SK-N-SH (cell line): ENCODE data around the gene IL17RB. TPM values are rescaled to one million over a fixed set of nuclear protein-coding genes. Genes with fewer than 3 reads are reported as not detected.
A peak's percentile ranks its signal among the peaks of the same experiment; 100 is the strongest.

ENCODE experiments used
- CTCF ChIA-PET: fragments of 300-600, 350-600 bp; formaldehyde crosslinking; extraction: SDS; loops from one replicate; lab custom pipeline; 2021; lab: Yijun Ruan, JAX
- POLR2A ChIA-PET: fragments of 350-600 bp; sonication (Branson Sonifier 250); formaldehyde crosslinking; extraction: SDS; loops from one replicate; lab custom pipeline; 2020; ENCODE audit warnings: antibody characterized with exemption, inconsistent platforms; lab: Yijun Ruan, JAX
- DNase-seq: peaks from one replicate; pipeline ENCODE4 v3.0.0; 2012
- H2AFZ ChIP-seq: fragments of 200-600 bp; sonication (generic); 2 replicates; pipeline ENCODE4 v1.8.1; 2016; ENCODE audit warnings: antibody characterized with exemption, mild to moderate bottlenecking, low read depth
- H3F3A ChIP-seq: fragments of 200-600 bp; sonication (generic); replicated peaks from 2 replicates; pipeline ENCODE3; 2016; ENCODE audit warnings: antibody characterized with exemption, mild to moderate bottlenecking; ENCODE audit not compliant: insufficient read depth
- H3K27ac ChIP-seq, 2 experiments: fragments of 200-500 bp in 1 of 2; fragments of 200-600 bp in 1 of 2; sonication (Bioruptor generic) in 1 of 2; sonication (generic), shearing (Covaris generic) in 1 of 2; 2 replicates each; pipeline versions ENCODE4 v1.5.1 to v1.6.1; 2014 to 2016; ENCODE audit warnings: low read depth in 2 of 2, inconsistent platforms in 1 of 2, low read length in 1 of 2, mild to moderate bottlenecking in 1 of 2, mixed read lengths in 1 of 2
- H3K27me3 ChIP-seq: fragments of 200-600 bp; sonication (generic), shearing (Covaris generic); 2 replicates; pipeline ENCODE4 v1.6.1; 2016; ENCODE audit warnings: mixed run types; ENCODE audit not compliant: insufficient read depth
- H3K36me3 ChIP-seq, 2 experiments: fragments of 200-500 bp in 1 of 2; fragments of 200-600 bp in 1 of 2; sonication (Bioruptor generic) in 1 of 2; sonication (generic) in 1 of 2; replicated peaks in 1 of 2; 2 replicates each; pipeline versions ENCODE3 to v1.5.1; 2014 to 2016; ENCODE audit warnings: low read length in 1 of 2, mild to moderate bottlenecking in 1 of 2; ENCODE audit not compliant: insufficient read depth in 2 of 2, control insufficient read depth in 1 of 2
- H3K4me1 ChIP-seq, 2 experiments: fragments of 200-500 bp in 1 of 2; fragments of 200-600 bp in 1 of 2; sonication (Bioruptor generic) in 1 of 2; sonication (generic), shearing (Covaris generic) in 1 of 2; 2 replicates each; pipeline versions ENCODE4 v1.5.1 to v1.6.1; 2014 to 2016; ENCODE audit warnings: low read depth in 1 of 2, low read length in 1 of 2, mixed run types in 1 of 2; ENCODE audit not compliant: insufficient read depth in 2 of 2, control insufficient read depth in 1 of 2
- H3K4me2 ChIP-seq: fragments of 200-600 bp; sonication (generic), shearing (Covaris generic); 2 replicates; pipeline ENCODE4 v1.6.1; 2017; ENCODE audit warnings: mixed run types
- H3K4me3 ChIP-seq, 2 experiments: fragments of 200-500 bp in 1 of 2; fragments of 200-600 bp in 1 of 2; sonication (Bioruptor generic) in 1 of 2; sonication (generic), shearing (Covaris generic) in 1 of 2; 2 replicates each; pipeline versions ENCODE4 v1.5.1 to v1.8.1; 2014 to 2016; ENCODE audit warnings: low read depth in 2 of 2, inconsistent platforms in 1 of 2, low read length in 1 of 2, mild to moderate bottlenecking in 1 of 2, mixed read lengths in 1 of 2, moderate library complexity in 1 of 2
- H3K79me2 ChIP-seq: fragments of 200-600 bp; sonication (generic); 2 replicates; pipeline ENCODE4 v1.8.1; 2017; ENCODE audit warnings: mild to moderate bottlenecking; ENCODE audit not compliant: insufficient read depth
- H3K9ac ChIP-seq: fragments of 200-600 bp; sonication (generic); 2 replicates; pipeline ENCODE4 v1.6.1; 2017; ENCODE audit warnings: mixed run types
- H3K9me2 ChIP-seq: fragments of 200-600 bp; sonication (generic); 2 replicates; pipeline ENCODE4 v1.6.1; 2017; ENCODE audit warnings: mixed run types
- H3K9me3 ChIP-seq: fragments of 200-600 bp; sonication (generic); 2 replicates; pipeline ENCODE4 v1.6.1; 2017; ENCODE audit warnings: mixed run types, mild to moderate bottlenecking, moderate library complexity
- H4K20me1 ChIP-seq: fragments of 200-600 bp; sonication (generic); 2 replicates; pipeline ENCODE4 v1.6.1; 2017; ENCODE audit warnings: mild to moderate bottlenecking, mixed run types; ENCODE audit not compliant: insufficient read depth
- CTCF ChIP-seq: fragments of 200-600 bp; sonication (generic); IDR thresholded peaks from 2 replicates; pipeline ENCODE4 v1.6.1; 2017; ENCODE audit warnings: antibody characterized with exemption, mild to moderate bottlenecking, moderate library complexity
- ELF1 ChIP-seq: IDR thresholded peaks from 2 replicates; pipeline ENCODE4 v1.4.0; 2012
- GATA2 ChIP-seq: sonication (generic); formaldehyde crosslinking; IDR thresholded peaks from 2 replicates; pipeline ENCODE4 v1.5.0; 2020; ENCODE audit warnings: mild to moderate bottlenecking, missing genetic modification reagents
- IRF3 ChIP-seq: fragments of 150-350 bp; IDR thresholded peaks from 2 replicates; pipeline ENCODE4 v1.6.1; 2016; ENCODE audit warnings: mild to moderate bottlenecking, low read depth, low read length
- MAX ChIP-seq: IDR thresholded peaks from 2 replicates; pipeline ENCODE4 v1.4.0; 2012; ENCODE audit warnings: low read depth
- RAD21 ChIP-seq: IDR thresholded peaks from 2 replicates; pipeline ENCODE4 v1.6.1; 2012; ENCODE audit warnings: mild to moderate bottlenecking, low read length
- RCOR1 ChIP-seq: fragments of 150-350 bp; IDR thresholded peaks from 2 replicates; pipeline ENCODE4 v1.6.1; 2017; ENCODE audit warnings: antibody characterized with exemption, low read length
- REST ChIP-seq: IDR thresholded peaks from 2 replicates; pipeline ENCODE4 v1.6.1; 2012; ENCODE audit warnings: mild to moderate bottlenecking, low read depth, low read length, moderate library complexity
- RFX5 ChIP-seq: IDR thresholded peaks from 2 replicates; pipeline ENCODE4 v1.6.1; 2012; ENCODE audit warnings: mild to moderate bottlenecking, improper control_type of control experiment, low read length
- USF2 ChIP-seq: fragments of 150-350 bp; IDR thresholded peaks from 2 replicates; pipeline ENCODE4 v1.6.1; 2017; ENCODE audit warnings: antibody characterized with exemption, low read length, low read depth, borderline replicate concordance
- ZBTB33 ChIP-seq: IDR thresholded peaks from 2 replicates; pipeline ENCODE4 v1.4.0; 2012; ENCODE audit warnings: low read depth, borderline replicate concordance
- WGBS: methylation state at CpG from one replicate; pipeline ENCODE4 v1.1.6; 2017; ENCODE audit warnings: low lambda C conversion rate; 5-methylcytosine and 5-hydroxymethylcytosine counted together
- polyA plus RNA-seq, 3 experiments: library from polyadenylated mRNA; depleted of rRNA; stranded (reverse); fragments of >200 nt; gene quantifications; 2 replicates each; pipeline ENCODE4 v1.2.3, GENCODE V29; 2012

IL17RB gene
- polyA plus RNA-seq, 1 of the 3 experiments (the other 2 are of a cell fraction), result 0.10 TPM

GRCh38 chr3:53837331-53837730, 9.0 kb upstream of the IL17RB start (continued):
- TF ChIP-seq REST (no peak), RCOR1 (no peak), RFX5 (no peak)

- Histone ChIP-seq H2AFZ (no peak overlapping the region), H3K36me3 (no peaks in the 10 kb centered on the region), H3K9me2 (no peaks in the 10 kb centered on the region), H3K4me1 (peaks cover 0 to 12% of the 10 kb centered on the region in 2 experiments; a peak in 1 of 4 replicates), H3K9me3 (no peaks in the 10 kb centered on the region), H3F3A (no peaks in the 10 kb centered on the region), H3K4me3 (no peak overlapping the region), H3K27me3 (peaks cover 20% of the 10 kb centered on the region), H4K20me1 (no peaks in the 10 kb centered on the region), H3K9ac (no peak overlapping the region), H3K4me2 (no peak overlapping the region), H3K79me2 (no peaks in the 10 kb centered on the region), H3K27ac (peak overlapping the region in 1 of 2 experiments; percentile 62; a peak in 2 of 4 replicates)
- ChIA-PET CTCF (interaction anchor here (0.6 to 1.2 kb wide), 3 partner anchors 10 to 13 kb away, joined by 3 read pairs; no protein-coding TSS in a partner anchor), POLR2A (no interaction called here)
- WGBS, result 76% methylated on average over 5 of the region's 5 CpGs
- no peak for DNase-seq
- TF ChIP-seq MAX, result no peak
- TF ChIP-seq IRF3, result no peak
Observed at GRCh38 chr3:53841296-53841695, 5.1 kb upstream of the IL17RB start.

GRCh38 chr3:53842436-53843194, 3.8 kb upstream of the IL17RB start:
- ChIA-PET CTCF (no interaction called here), POLR2A (interaction anchor here (0.5 to 0.6 kb wide), 2 partner anchors 10 to 462 kb away, joined by 3 read pairs; no protein-coding TSS in a partner anchor)
- no peaks in the 10 kb centered on the region for H4K20me1 ChIP-seq
- H3K27ac ChIP-seq, result no peak overlapping the region
- H3K27me3 ChIP-seq, result peaks cover 30% of the 10 kb centered on the region
- WGBS, result 74% methylated on average over 11 of the region's 12 CpGs
- no peaks in the 10 kb centered on the region for H3F3A ChIP-seq
- H3K4me2 ChIP-seq, result no peak overlapping the region
- DNase-seq, result no peak
- H3K9me3 ChIP-seq, result no peaks in the 10 kb centered on the region
- H3K4me1 ChIP-seq, result peaks cover 0 to 18% of the 10 kb centered on the region in 2 experiments; a peak in 1 of 4 replicates
- no peak overlapping the region for H3K9ac ChIP-seq
- no peak overlapping the region for H2AFZ ChIP-seq
- no peaks in the 10 kb centered on the region for H3K9me2 ChIP-seq
- H3K36me3 ChIP-seq, result no peaks in the 10 kb centered on the region
- no peaks in the 10 kb centered on the region for H3K79me2 ChIP-seq
- H3K4me3 ChIP-seq, result no peak overlapping the region
- TF ChIP-seq ZBTB33, result no peak
- TF ChIP-seq RFX5, result no peak
- no peak for TF ChIP-seq GATA2 (CRISPR knock-in tag)
- TF ChIP-seq IRF3, result no peak
- TF ChIP-seq RAD21, result no peak
- TF ChIP-seq CTCF, result no peak
- TF ChIP-seq ELF1, result no peak
- TF ChIP-seq USF2, result no peak
